ENCODE results near the gene APBA2.

Gene APBA2

DNA sequence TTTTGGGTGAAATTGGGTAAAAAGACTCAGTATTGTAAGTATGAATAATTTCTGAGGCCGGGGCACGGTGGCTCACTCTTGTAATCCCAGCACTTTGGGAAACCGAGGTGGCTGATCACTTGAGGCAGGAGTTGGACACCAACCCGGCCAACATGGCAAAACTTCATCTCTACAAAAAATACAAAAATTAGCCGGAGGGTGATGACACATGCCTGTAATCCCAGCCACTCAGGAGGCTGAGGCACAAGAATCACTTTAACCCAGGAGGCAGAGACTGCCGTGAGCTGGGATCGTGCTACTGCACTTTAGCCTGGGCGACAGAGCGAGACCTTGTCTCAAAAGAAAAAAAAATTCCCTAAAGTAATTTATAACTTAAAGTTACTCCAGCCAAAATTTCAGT, 162.2 kb downstream of the APBA2 start:
- H3K9me3 ChIP-seq (ENCODE audit: control insufficient read depth, insufficient read depth, low read depth, low read length), result no peaks in the 10 kb centered on the region
- no peaks in the 10 kb centered on the region for H3K36me3 ChIP-seq (ENCODE audit: control insufficient read depth in 2 of 2, insufficient read depth in 1 of 2, low read length in 2 of 2)
- no peaks in the 10 kb centered on the region for H3K4me1 ChIP-seq (ENCODE audit: control insufficient read depth, insufficient read depth, low read length)
- TF ChIP-seq ZNF26 (tag by site-specific recombination; IDR thresholded peaks at IDR 0.05) (no peak), WT1 (tag by site-specific recombination; IDR thresholded peaks at IDR 0.05) (no peak), ZNF76 (tag by site-specific recombination; IDR thresholded peaks at IDR 0.05; ENCODE audit: borderline replicate concordance, low read depth) (no peak), ZNF2 (tag by site-specific recombination; IDR thresholded peaks at IDR 0.05) (no peak), ZNF324 (tag by site-specific recombination; IDR thresholded peaks at IDR 0.05) (no peak), ZNF138 (tag by site-specific recombination; IDR thresholded peaks at IDR 0.05; ENCODE audit: borderline replicate concordance) (no peak), ZNF660 (tag by site-specific recombination; IDR thresholded peaks at IDR 0.05) (no peak), ZNF610 (tag by site-specific recombination; IDR thresholded peaks at IDR 0.05; ENCODE audit: borderline replicate concordance) (no peak), HOXD13 (CRISPR knock-in tag; IDR thresholded peaks at IDR 0.05; ENCODE audit: borderline replicate concordance) (no peak)
- TF ChIP-seq, protein P1, sequence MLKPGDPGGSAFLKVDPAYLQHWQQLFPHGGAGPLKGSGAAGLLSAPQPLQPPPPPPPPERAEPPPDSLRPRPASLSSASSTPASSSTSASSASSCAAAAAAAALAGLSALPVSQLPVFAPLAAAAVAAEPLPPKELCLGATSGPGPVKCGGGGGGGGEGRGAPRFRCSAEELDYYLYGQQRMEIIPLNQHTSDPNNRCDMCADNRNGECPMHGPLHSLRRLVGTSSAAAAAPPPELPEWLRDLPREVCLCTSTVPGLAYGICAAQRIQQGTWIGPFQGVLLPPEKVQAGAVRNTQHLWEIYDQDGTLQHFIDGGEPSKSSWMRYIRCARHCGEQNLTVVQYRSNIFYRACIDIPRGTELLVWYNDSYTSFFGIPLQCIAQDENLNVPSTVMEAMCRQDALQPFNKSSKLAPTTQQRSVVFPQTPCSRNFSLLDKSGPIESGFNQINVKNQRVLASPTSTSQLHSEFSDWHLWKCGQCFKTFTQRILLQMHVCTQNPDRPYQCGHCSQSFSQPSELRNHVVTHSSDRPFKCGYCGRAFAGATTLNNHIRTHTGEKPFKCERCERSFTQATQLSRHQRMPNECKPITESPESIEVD (tag by site-specific recombination; IDR thresholded peaks at IDR 0.05), result no peak
- ChIA-PET CTCF (no interaction called here), POLR2A (no interaction called here)
- no peak overlapping the region for H3K4me3 ChIP-seq (ENCODE audit: low read depth, low read length)
- no peak overlapping the region for H3K27ac ChIP-seq (ENCODE audit: extremely low read depth, low read depth, low read length)

GRCh38 chr15:29050870-29051269, 165.1 kb downstream of the APBA2 start:
- H3K9me3 ChIP-seq (ENCODE audit: control insufficient read depth, insufficient read depth, low read depth, low read length), result no peaks in the 10 kb centered on the region
- no peaks in the 10 kb centered on the region for H3K4me1 ChIP-seq (ENCODE audit: control insufficient read depth, insufficient read depth, low read length)
- H3K27ac ChIP-seq (ENCODE audit: extremely low read depth, low read depth, low read length), result no peak overlapping the region
- ChIA-PET POLR2A (no interaction called here), CTCF (no interaction called here)
- no peaks in the 10 kb centered on the region for H3K36me3 ChIP-seq (ENCODE audit: control insufficient read depth in 2 of 2, insufficient read depth in 1 of 2, low read length in 2 of 2)
- H3K4me3 ChIP-seq (ENCODE audit: low read depth, low read length), result no peak overlapping the region
- TF ChIP-seq REST (tag by site-specific recombination; IDR thresholded peaks at IDR 0.05) (no peak), ZNF830 (tag by site-specific recombination; IDR thresholded peaks at IDR 0.05; ENCODE audit: low read depth) (no peak), ZNF768 (tag by site-specific recombination; IDR thresholded peaks at IDR 0.05) (no peak), KLF17 (tag by site-specific recombination; IDR thresholded peaks at IDR 0.05) (no peak)
- TF ChIP-seq, protein P2, sequence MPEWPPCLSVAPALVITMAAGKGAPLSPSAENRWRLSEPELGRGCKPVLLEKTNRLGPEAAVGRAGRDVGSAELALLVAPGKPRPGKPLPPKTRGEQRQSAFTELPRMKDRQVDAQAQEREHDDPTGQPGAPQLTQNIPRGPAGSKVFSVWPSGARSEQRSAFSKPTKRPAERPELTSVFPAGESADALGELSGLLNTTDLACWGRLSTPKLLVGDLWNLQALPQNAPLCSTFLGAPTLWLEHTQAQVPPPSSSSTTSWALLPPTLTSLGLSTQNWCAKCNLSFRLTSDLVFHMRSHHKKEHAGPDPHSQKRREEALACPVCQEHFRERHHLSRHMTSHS (tag by site-specific recombination; IDR thresholded peaks at IDR 0.05), result no peak
- TF ChIP-seq, protein P3, sequence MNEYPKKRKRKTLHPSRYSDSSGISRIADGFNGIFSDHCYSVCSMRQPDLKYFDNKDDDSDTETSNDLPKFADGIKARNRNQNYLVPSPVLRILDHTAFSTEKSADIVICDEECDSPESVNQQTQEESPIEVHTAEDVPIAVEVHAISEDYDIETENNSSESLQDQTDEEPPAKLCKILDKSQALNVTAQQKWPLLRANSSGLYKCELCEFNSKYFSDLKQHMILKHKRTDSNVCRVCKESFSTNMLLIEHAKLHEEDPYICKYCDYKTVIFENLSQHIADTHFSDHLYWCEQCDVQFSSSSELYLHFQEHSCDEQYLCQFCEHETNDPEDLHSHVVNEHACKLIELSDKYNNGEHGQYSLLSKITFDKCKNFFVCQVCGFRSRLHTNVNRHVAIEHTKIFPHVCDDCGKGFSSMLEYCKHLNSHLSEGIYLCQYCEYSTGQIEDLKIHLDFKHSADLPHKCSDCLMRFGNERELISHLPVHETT (tag by site-specific recombination; IDR thresholded peaks at IDR 0.05), result no peak
- TF ChIP-seq, protein P4, sequence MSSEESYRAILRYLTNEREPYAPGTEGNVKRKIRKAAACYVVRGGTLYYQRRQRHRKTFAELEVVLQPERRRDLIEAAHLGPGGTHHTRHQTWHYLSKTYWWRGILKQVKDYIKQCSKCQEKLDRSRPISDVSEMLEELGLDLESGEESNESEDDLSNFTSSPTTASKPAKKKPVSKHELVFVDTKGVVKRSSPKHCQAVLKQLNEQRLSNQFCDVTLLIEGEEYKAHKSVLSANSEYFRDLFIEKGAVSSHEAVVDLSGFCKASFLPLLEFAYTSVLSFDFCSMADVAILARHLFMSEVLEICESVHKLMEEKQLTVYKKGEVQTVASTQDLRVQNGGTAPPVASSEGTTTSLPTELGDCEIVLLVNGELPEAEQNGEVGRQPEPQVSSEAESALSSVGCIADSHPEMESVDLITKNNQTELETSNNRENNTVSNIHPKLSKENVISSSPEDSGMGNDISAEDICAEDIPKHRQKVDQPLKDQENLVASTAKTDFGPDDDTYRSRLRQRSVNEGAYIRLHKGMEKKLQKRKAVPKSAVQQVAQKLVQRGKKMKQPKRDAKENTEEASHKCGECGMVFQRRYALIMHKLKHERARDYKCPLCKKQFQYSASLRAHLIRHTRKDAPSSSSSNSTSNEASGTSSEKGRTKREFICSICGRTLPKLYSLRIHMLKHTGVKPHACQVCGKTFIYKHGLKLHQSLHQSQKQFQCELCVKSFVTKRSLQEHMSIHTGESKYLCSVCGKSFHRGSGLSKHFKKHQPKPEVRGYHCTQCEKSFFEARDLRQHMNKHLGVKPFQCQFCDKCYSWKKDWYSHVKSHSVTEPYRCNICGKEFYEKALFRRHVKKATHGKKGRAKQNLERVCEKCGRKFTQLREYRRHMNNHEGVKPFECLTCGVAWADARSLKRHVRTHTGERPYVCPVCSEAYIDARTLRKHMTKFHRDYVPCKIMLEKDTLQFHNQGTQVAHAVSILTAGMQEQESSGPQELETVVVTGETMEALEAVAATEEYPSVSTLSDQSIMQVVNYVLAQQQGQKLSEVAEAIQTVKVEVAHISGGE (tag by site-specific recombination; conservative IDR thresholded peaks at IDR 0.05; ENCODE audit: low read depth), result no peak
- TF ChIP-seq, protein P5, sequence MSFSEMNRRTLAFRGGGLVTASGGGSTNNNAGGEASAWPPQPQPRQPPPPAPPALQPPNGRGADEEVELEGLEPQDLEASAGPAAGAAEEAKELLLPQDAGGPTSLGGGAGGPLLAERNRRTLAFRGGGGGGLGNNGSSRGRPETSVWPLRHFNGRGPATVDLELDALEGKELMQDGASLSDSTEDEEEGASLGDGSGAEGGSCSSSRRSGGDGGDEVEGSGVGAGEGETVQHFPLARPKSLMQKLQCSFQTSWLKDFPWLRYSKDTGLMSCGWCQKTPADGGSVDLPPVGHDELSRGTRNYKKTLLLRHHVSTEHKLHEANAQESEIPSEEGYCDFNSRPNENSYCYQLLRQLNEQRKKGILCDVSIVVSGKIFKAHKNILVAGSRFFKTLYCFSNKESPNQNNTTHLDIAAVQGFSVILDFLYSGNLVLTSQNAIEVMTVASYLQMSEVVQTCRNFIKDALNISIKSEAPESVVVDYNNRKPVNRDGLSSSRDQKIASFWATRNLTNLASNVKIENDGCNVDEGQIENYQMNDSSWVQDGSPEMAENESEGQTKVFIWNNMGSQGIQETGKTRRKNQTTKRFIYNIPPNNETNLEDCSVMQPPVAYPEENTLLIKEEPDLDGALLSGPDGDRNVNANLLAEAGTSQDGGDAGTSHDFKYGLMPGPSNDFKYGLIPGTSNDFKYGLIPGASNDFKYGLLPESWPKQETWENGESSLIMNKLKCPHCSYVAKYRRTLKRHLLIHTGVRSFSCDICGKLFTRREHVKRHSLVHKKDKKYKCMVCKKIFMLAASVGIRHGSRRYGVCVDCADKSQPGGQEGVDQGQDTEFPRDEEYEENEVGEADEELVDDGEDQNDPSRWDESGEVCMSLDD (tag by site-specific recombination; IDR thresholded peaks at IDR 0.05), result no peak
